ENCODE measurements around the gene SIX5.
A peak's percentile ranks its signal among the peaks of the same experiment; 100 is the strongest.

The SIX5 gene

GRCh38 chr19:45772912-45773311 is 3.9 kb upstream of the SIX5 start:
- no peak for DNase-seq

GRCh38 chr19:45772130-45772840 is 3.2 kb upstream of the SIX5 start:
- DNase-seq = no peak

GRCh38 chr19:45771311-45771933 is 2.4 kb upstream of the SIX5 start:
- no peak for DNase-seq

GRCh38 chr19:45770192-45771101 is 1.4 kb upstream of the SIX5 start:
- DNase-seq = peak; percentile 88

- no peak for DNase-seq
These were observed 754 bp upstream of the SIX5 start for GRCh38 chr19:45769821-45770191.

GRCh38 chr19:45768655-45768983 is 433 bp downstream of the SIX5 start:
- DNase-seq = peak; percentile 49

- DNase-seq = peak; percentile 55
These were observed 984 bp downstream of the SIX5 start for GRCh38 chr19:45767881-45768654.

GRCh38 chr19:45767410-45767880 is 1.6 kb downstream of the SIX5 start:
- DNase-seq = no peak

- DNase-seq = no peak
These were observed 2.1 kb downstream of the SIX5 start for GRCh38 chr19:45766869-45767346.

- DNase-seq = no peak
These were observed 2.7 kb downstream of the SIX5 start for GRCh38 chr19:45766296-45766868.

GRCh38 chr19:45765702-45766295 is 3.3 kb downstream of the SIX5 start:
- DNase-seq = no peak

GRCh38 chr19:45764945-45765701 is 3.9 kb downstream of the SIX5 start:
- no peak for DNase-seq

GRCh38 chr19:45764475-45764874 is 4.6 kb downstream of the SIX5 start:
- no peak for DNase-seq

GRCh38 chr19:45763691-45764294 is 5.3 kb downstream of the SIX5 start:
- no peak for DNase-seq

GRCh38 chr19:45762870-45763631 is 6.0 kb downstream of the SIX5 start:
- DNase-seq = no peak

- no peak for DNase-seq
These were observed 7.3 kb downstream of the SIX5 start for GRCh38 chr19:45761714-45762113.

GRCh38 chr19:45758921-45759320 is 10.1 kb downstream of the SIX5 start:
- DNase-seq = no peak

- DNase-seq = no peak
These were observed 11.4 kb downstream of the SIX5 start for GRCh38 chr19:45757695-45758094.

GRCh38 chr19:45754323-45754722 is 14.7 kb downstream of the SIX5 start:
- DNase-seq = no peak

GRCh38 chr19:45753548-45753947 is 15.5 kb downstream of the SIX5 start:
- no peak for DNase-seq
